C4-2B (cell line): Measurements from ENCODE around the gene TMPO.

Source experiments
- CTCF ChIP-seq: fragments of 450-650 bp; conservative IDR thresholded peaks from 2 replicates; pipeline ENCODE4 v1.5.1; 2017; ENCODE audit warnings: mild to moderate bottlenecking
- ZFX ChIP-seq: fragments of 450-650 bp; IDR thresholded peaks from 2 replicates; pipeline ENCODE4 v1.6.1; 2017

- TF ChIP-seq CTCF (no peak), ZFX (no peak)
Observed at GRCh38 chr12:98575013-98575412, 59.6 kb downstream of the TMPO start.
